Thoracic aorta (tissue), 2 donors: ENCODE results near the gene ADAMTS6. TPM values are rescaled to one million over a fixed set of nuclear protein-coding genes. Genes with fewer than 3 reads are reported as not detected.

Experiments
- ATAC-seq: fragments of 150-250 bp; one replicate; pipeline ENCODE4 v1.8.0; 2017; ENCODE audit warnings: low read depth; ENCODE audit not compliant: insufficient number of reproducible peaks, low FRiP score
- DNase-seq: peaks from one replicate; pipeline ENCODE4 v3.0.0-alpha.2; 2020; ENCODE audit warnings: low spot score
- H3K27ac ChIP-seq, 2 donors: fragments of 200-600 bp; sonication (generic); 1 replicate in 1 of 2; 2 replicates in 1 of 2; pipeline ENCODE4 v1.5.1; 2016; ENCODE audit warnings: mild to moderate bottlenecking in 2 of 2, moderate library complexity in 2 of 2
- H3K27me3 ChIP-seq: fragments of 200-600 bp; sonication (generic); replicated peaks from 2 replicates; pipeline ENCODE4 v1.6.0; 2016; ENCODE audit warnings: mild to moderate bottlenecking; ENCODE audit not compliant: insufficient read depth
- H3K36me3 ChIP-seq: fragments of 200-600 bp; sonication (generic); one replicate; pipeline ENCODE4 v1.5.1; 2016
- H3K4me1 ChIP-seq, 2 donors: fragments of 200-600 bp; sonication (generic); 1 replicate in 1 of 2; 2 replicates in 1 of 2; pipeline versions ENCODE4 v1.5.1 to v1.6.0; 2016; ENCODE audit warnings: low read depth in 2 of 2, mild to moderate bottlenecking in 1 of 2; ENCODE audit not compliant: control insufficient read depth in 1 of 2
- H3K4me3 ChIP-seq: fragments of 200-600 bp; sonication (generic); 2 replicates; pipeline ENCODE4 v1.5.1; 2016; ENCODE audit warnings: mild to moderate bottlenecking
- H3K9me3 ChIP-seq: fragments of 200-600 bp; sonication (generic); 2 replicates; pipeline ENCODE4 v1.5.1; 2016
- CTCF ChIP-seq: fragments of 200-600 bp; sonication (generic); IDR thresholded peaks from one replicate; pipeline ENCODE4 v1.5.1; 2019; ENCODE audit warnings: antibody characterized with exemption
- total RNA-seq, 2 donors: library from RNA; depleted of rRNA; stranded (reverse); fragments of >200 nt; gene quantifications; one replicate each; pipeline versions ENCODE4 v1.1.0 to v1.2.3, GENCODE V29; 2016

Gene ADAMTS6
- total RNA-seq, 2 donors from 2014 or later: 4.9 to 11.8 TPM

GRCh38 chr5:65451436-65451835, 30.3 kb downstream of the ADAMTS6 start:
- no peak overlapping the region for H3K4me3 ChIP-seq
- H3K27ac ChIP-seq: no peak overlapping the region
- ATAC-seq: no peak
- no peaks in the 10 kb centered on the region for H3K36me3 ChIP-seq
- no peaks in the 10 kb centered on the region for H3K9me3 ChIP-seq
- no peak for DNase-seq
- no peaks in the 10 kb centered on the region for H3K27me3 ChIP-seq
- H3K4me1 ChIP-seq: no peaks in the 10 kb centered on the region
- no peak for TF ChIP-seq CTCF

DNA sequence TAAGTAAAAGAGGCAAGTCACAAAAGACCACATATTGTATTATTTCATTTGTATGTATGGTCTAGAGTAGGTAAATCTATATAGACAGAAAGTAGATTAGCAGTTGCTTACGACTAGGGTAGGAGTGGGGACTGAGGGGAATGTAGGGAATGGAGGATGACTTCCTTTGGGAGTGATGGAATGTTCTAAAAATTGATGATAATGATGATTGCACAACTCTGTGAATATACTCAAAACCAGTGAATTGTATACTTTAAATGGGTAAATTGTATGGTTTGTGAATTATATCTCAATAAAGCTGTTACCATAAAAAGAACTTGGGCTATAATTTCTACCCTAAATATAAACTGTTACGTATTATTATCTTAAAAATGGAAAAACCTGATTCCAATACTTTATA, 35.0 kb downstream of the ADAMTS6 start:
- ATAC-seq: no peak
- Histone ChIP-seq H3K4me3 (no peak overlapping the region), H3K27ac (no peak overlapping the region), H3K36me3 (no peaks in the 10 kb centered on the region), H3K27me3 (no peaks in the 10 kb centered on the region), H3K9me3 (no peaks in the 10 kb centered on the region), H3K4me1 (no peaks in the 10 kb centered on the region)
- no peak for TF ChIP-seq CTCF
- no peak for DNase-seq

DNA sequence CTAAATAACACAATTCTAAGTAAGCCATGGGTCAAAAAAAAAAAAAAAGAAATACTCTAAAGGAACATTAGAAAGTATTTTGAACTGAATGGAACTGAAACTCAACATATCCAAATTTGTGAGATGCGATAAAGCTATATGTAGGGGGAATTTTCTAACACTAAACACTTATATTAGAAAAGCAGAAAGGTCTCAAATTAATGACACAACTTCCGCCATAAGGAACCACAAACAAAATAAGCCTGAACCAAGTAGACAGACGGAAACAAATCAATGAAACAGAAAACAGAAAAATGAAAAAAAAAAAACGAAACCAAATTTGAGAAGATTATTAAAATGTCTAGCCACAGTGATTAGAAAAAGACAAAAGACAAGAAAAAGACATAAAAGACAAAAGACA, 39.9 kb downstream of the ADAMTS6 start:
- H3K36me3 ChIP-seq: no peaks in the 10 kb centered on the region
- no peak for DNase-seq
- no peaks in the 10 kb centered on the region for H3K4me1 ChIP-seq
- no peaks in the 10 kb centered on the region for H3K27me3 ChIP-seq
- ATAC-seq: no peak
- no peaks in the 10 kb centered on the region for H3K9me3 ChIP-seq
- no peak overlapping the region for H3K4me3 ChIP-seq
- TF ChIP-seq CTCF: no peak
- H3K27ac ChIP-seq: no peak overlapping the region

GRCh38 chr5:65440456-65440855, 41.3 kb downstream of the ADAMTS6 start:
- TF ChIP-seq CTCF: no peak
- ATAC-seq (no peak), DNase-seq (no peak)
- H3K4me3 ChIP-seq: no peak overlapping the region
- H3K4me1 ChIP-seq: no peaks in the 10 kb centered on the region
- no peaks in the 10 kb centered on the region for H3K36me3 ChIP-seq
- no peaks in the 10 kb centered on the region for H3K9me3 ChIP-seq
- H3K27ac ChIP-seq: no peak overlapping the region
- no peaks in the 10 kb centered on the region for H3K27me3 ChIP-seq

- no peak overlapping the region for H3K4me3 ChIP-seq
- no peaks in the 10 kb centered on the region for H3K27me3 ChIP-seq
- DNase-seq: no peak
- no peaks in the 10 kb centered on the region for H3K4me1 ChIP-seq
- TF ChIP-seq CTCF: no peak
- ATAC-seq: no peak
- no peaks in the 10 kb centered on the region for H3K36me3 ChIP-seq
- no peak overlapping the region for H3K27ac ChIP-seq
- no peaks in the 10 kb centered on the region for H3K9me3 ChIP-seq
Observed at GRCh38 chr5:65434122-65434521, 47.6 kb downstream of the ADAMTS6 start.
